Gastroesophageal sphincter (tissue), 4 donors: ENCODE results near the gene APOLD1. TPM values are rescaled to one million over a fixed set of nuclear protein-coding genes. Genes with fewer than 3 reads are reported as not detected.
A peak's percentile ranks its signal among the peaks of the same experiment; 100 is the strongest.
"Not testable (repeated sequence)": the region's sequence is repeated elsewhere in the genome, so short reads cannot be mapped to it uniquely, and the experiment has no call there.

Experiments
- ATAC-seq: fragments of 150-250 bp; one replicate; pipeline ENCODE4 v1.9.1; 2016; ENCODE audit warnings: mild to moderate bottlenecking, moderate library complexity
- H3K27ac ChIP-seq, 4 donors: fragments of 200-600 bp; sonication (generic) in 3 of 4; 1 replicate in 3 of 4; 2 replicates in 1 of 4; pipeline ENCODE4 v1.5.1; 2016 to 2019
- H3K27me3 ChIP-seq: fragments of 200-600 bp; sonication (generic); one replicate; pipeline ENCODE4 v1.5.1; 2019
- H3K36me3 ChIP-seq, 2 donors: fragments of 200-600 bp; sonication (generic); one replicate each; pipeline ENCODE4 v1.5.1; 2019; ENCODE audit warnings: control low read depth in 1 of 2
- H3K4me1 ChIP-seq, 3 donors: fragments of 200-600 bp; sonication (generic); 1 replicate in 2 of 3; 2 replicates in 1 of 3; pipeline ENCODE4 v1.5.1; 2016 to 2019; ENCODE audit warnings: control low read depth in 2 of 3
- H3K4me3 ChIP-seq, 2 donors: fragments of 200-600 bp; sonication (generic); one replicate each; pipeline ENCODE4 v1.5.1; 2019; ENCODE audit warnings: mild to moderate bottlenecking in 1 of 2, moderate library complexity in 1 of 2
- H3K9me3 ChIP-seq, 3 donors: fragments of 200-600 bp; sonication (generic); one replicate each; pipeline ENCODE4 v1.5.1; 2017 to 2019; ENCODE audit warnings: control low read depth in 2 of 3
- EP300 ChIP-seq: sonication (generic); formaldehyde crosslinking; IDR thresholded peaks from one replicate; pipeline ENCODE4 v1.6.1; 2017; ENCODE audit warnings: antibody characterized with exemption, mild to moderate bottlenecking
- POLR2A ChIP-seq, 2 donors: fragments of 450-650 bp; IDR thresholded peaks; one replicate each; pipeline ENCODE4 v1.6.1; 2017; ENCODE audit warnings: antibody characterized with exemption in 2 of 2, mild to moderate bottlenecking in 2 of 2, moderate library complexity in 1 of 2
- POLR2AphosphoS5 ChIP-seq: sonication (generic); formaldehyde crosslinking; IDR thresholded peaks from one replicate; pipeline ENCODE4 v1.6.1; 2017; ENCODE audit warnings: antibody characterized with exemption
- WGBS, 2 donors: methylation state at CpG; one replicate each; pipeline ENCODE4 v1.1.5; 2018; ENCODE audit warnings: low coverage in 1 of 2; 5-methylcytosine and 5-hydroxymethylcytosine counted together
- total RNA-seq, 4 donors: library from RNA; depleted of rRNA; stranded (reverse); fragments of >200 nt; gene quantifications; one replicate each; pipeline ENCODE4 v1.1.0, GENCODE V29; 2016
- TF ChIP-seq, protein P1 (sequence below), 4 experiments: fragments of 200-600 bp in 2 of 4; fragments of 450-650 bp in 2 of 4; sonication (generic) in 1 of 4; IDR thresholded peaks; one replicate each; pipeline ENCODE4 v1.5.1; 2017 to 2019; ENCODE audit warnings: antibody characterized with exemption in 4 of 4, mild to moderate bottlenecking in 2 of 4, moderate library complexity in 2 of 4

Gene APOLD1
- total RNA-seq, 4 donors from 2014 or later, result 16.2 to 33.4 (median 22.8) TPM

DNA sequence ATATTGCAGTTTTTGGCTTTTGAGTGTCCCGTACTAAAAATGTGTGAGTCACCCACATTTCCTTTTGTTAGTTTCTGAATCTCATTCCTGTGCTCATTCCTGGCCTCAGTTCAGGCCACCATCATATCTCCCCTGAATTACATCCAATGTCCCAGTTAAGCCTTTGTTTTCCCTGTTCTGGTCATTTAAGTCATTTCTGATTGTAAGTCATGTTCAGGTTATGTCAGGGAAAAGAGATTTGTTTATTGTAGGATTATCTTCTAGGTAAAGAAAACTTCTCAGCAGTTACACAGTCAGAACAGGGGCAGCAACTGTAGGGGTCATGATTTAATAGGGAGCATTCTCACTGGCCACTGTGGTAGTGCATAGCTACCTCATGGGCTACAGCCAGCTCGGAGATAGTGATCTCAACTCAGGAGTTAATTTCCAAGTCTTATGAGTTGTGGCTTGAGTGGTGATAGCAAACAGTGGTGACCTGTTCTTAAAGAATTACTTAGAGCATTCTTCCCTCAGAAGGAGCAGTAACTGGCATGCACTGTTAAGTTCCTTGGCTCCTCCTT is 34.4 kb downstream of the APOLD1 start:
- no peak overlapping the region for H3K4me3 ChIP-seq
- H3K27me3 ChIP-seq, result no peaks in the 10 kb centered on the region
- peaks cover 4 to 55% of the 10 kb centered on the region in 2 donors for H3K36me3 ChIP-seq
- peak overlapping the region; percentile 47 to 67 (median 64) for H3K27ac ChIP-seq
- H3K9me3 ChIP-seq, result no peaks in the 10 kb centered on the region
- peak; percentile 66 for ATAC-seq
- peaks cover 7 to 47% (median 8%) of the 10 kb centered on the region in 3 donors for H3K4me1 ChIP-seq
- TF ChIP-seq EP300 (no peak), POLR2A (IDR thresholded peaks at IDR 0.05) (no peak), POLR2AphosphoS5 (peak; percentile 62)
- TF ChIP-seq, protein P1, sequence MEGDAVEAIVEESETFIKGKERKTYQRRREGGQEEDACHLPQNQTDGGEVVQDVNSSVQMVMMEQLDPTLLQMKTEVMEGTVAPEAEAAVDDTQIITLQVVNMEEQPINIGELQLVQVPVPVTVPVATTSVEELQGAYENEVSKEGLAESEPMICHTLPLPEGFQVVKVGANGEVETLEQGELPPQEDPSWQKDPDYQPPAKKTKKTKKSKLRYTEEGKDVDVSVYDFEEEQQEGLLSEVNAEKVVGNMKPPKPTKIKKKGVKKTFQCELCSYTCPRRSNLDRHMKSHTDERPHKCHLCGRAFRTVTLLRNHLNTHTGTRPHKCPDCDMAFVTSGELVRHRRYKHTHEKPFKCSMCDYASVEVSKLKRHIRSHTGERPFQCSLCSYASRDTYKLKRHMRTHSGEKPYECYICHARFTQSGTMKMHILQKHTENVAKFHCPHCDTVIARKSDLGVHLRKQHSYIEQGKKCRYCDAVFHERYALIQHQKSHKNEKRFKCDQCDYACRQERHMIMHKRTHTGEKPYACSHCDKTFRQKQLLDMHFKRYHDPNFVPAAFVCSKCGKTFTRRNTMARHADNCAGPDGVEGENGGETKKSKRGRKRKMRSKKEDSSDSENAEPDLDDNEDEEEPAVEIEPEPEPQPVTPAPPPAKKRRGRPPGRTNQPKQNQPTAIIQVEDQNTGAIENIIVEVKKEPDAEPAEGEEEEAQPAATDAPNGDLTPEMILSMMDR (IDR thresholded peaks at IDR 0.05), result no peak
- 0 to 25% methylated on average over 2 of the region's 2 CpGs for WGBS, 2 donors

DNA sequence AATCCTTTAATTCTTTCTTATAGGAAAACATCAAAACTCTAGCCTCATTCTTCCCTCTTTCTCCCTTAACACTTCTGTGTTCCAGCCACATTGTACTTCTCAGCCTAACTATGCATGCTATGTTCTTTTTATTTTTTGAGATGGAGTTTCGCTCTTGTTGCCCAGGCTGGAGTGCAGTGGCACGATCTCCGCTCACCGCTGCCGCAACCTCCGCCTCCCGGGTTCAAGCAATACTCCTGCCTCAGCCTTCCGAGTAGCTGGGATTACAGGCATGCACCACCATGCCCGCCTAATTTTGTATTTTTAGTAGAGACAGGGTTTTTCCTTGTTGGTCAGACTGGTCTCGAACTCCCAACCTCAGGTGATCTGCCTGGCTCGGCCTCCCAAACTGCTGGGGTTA is 34.9 kb downstream of the APOLD1 start:
- not testable (repeated sequence) for ATAC-seq, H3K9me3 ChIP-seq, H3K4me3 ChIP-seq, H3K27me3 ChIP-seq
- Histone ChIP-seq H3K4me1 (peaks cover 7 to 42% (median 8%) of the 10 kb centered on the region in 3 donors), H3K27ac (peak overlapping the region in 3 of 4 donors; percentile 64 to 67 (median 64)), H3K36me3 (peaks cover 7 to 58% of the 10 kb centered on the region in 2 donors)
- WGBS, 2 donors, result 85 to 87% methylated on average over 3 to 11 of the region's 11 CpGs

DNA sequence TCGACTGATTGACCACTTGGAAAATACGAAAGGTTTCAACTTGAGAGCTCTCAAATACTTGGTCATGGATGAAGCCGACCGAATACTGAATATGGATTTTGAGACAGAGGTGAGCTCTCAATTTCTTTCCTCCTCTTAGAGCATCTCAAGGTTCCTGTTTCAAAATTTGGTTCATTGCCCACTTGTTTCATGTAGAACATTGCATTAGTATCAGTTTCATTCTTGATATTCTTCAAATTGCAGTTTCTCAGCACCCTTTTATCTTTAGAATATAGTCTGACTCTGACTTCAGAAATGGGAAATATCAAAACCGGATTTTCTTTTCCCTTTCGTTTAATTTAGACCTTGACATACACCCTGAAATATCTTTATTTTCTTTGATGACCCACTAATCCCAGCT is 36.5 kb downstream of the APOLD1 start:
- no peak overlapping the region for H3K27ac ChIP-seq
- TF ChIP-seq POLR2A (IDR thresholded peaks at IDR 0.05), result no peak
- TF ChIP-seq, protein P1 (IDR thresholded peaks at IDR 0.05), result no peak
- TF ChIP-seq POLR2AphosphoS5, result no peak
- no peak for TF ChIP-seq EP300
- no peak overlapping the region for H3K4me3 ChIP-seq
- no peaks in the 10 kb centered on the region for H3K9me3 ChIP-seq
- H3K36me3 ChIP-seq, result peaks cover 10 to 74% of the 10 kb centered on the region in 2 donors
- ATAC-seq, result no peak
- 87 to 91% methylated on average over 6 of the region's 6 CpGs for WGBS, 2 donors
- H3K27me3 ChIP-seq, result no peaks in the 10 kb centered on the region
- peaks cover 7 to 26% (median 8%) of the 10 kb centered on the region in 3 donors for H3K4me1 ChIP-seq

DNA sequence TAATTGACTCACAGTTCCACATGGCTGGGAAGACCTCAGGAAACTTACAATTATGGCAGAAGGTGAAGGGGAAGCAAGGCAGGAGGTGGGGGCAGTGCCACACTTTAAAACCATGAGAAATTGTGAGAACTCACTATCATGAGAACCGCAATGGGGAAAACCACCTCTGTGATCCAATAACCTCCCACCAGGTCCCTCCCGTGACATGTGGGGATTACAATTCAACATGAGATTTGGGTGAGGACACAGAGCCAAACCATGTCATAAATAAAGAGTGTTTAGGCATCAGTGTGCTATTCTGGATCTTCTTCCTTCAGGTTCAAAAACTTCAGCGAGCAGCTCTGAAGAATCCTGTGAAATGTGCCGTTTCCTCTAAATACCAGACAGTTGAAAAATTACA is 37.4 kb downstream of the APOLD1 start:
- no peak for ATAC-seq
- H3K27me3 ChIP-seq, result no peaks in the 10 kb centered on the region
- TF ChIP-seq EP300 (no peak), POLR2A (IDR thresholded peaks at IDR 0.05) (no peak), POLR2AphosphoS5 (no peak)
- H3K27ac ChIP-seq, result no peak overlapping the region
- H3K4me1 ChIP-seq, result peaks cover 7 to 24% (median 8%) of the 10 kb centered on the region in 3 donors
- no peaks in the 10 kb centered on the region for H3K9me3 ChIP-seq
- WGBS, 2 donors, result 94 to 100% methylated on average over 3 to 4 of the region's 4 CpGs
- peaks cover 10 to 78% of the 10 kb centered on the region in 2 donors for H3K36me3 ChIP-seq
- no peak overlapping the region for H3K4me3 ChIP-seq

DNA sequence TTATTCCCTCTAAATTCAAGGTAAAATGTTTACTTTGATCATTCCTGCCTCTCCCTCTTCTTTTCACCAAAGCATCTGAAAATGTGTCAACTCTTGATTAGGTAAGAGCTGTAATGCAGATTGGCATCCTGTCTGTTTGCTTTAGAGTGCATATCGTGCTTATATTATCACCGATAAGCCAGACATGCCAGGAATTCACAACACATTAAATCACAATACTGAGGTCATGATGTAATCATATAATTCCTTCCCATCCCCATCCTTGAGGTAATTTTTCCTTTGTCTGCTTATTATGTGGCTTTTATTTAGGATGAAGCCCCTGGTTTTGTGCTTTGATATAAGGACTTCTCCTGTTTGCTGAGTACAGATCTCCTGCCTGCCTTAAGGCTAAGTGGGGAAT is 37.8 kb downstream of the APOLD1 start:
- H3K36me3 ChIP-seq, result peaks cover 10 to 79% of the 10 kb centered on the region in 2 donors
- no peak for ATAC-seq
- WGBS, 2 donors, result 38% methylated on average over 2 of the region's 2 CpGs; no CpG with 5 or more reads in 1 of the 2 donors

DNA sequence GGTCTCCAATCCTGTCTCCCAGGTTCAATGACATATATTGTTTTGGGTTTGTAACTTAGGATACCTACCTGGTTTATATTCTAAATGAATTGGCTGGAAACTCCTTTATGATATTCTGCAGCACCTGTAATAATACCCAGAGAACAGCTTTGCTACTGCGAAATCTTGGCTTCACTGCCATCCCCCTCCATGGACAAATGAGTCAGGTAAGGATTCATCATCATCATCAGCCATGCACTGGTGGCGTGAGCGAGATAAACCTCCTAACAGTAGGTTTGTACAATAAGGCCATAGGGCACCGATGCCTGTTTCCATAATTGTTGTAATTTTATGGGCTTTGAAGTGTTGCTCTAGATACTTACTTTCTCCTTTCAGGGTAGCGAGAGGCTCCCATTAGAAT is 38.4 kb downstream of the APOLD1 start:
- Histone ChIP-seq H3K9me3 (no peaks in the 10 kb centered on the region), H3K27ac (no peak overlapping the region), H3K4me3 (no peak overlapping the region), H3K36me3 (peaks cover 10 to 84% of the 10 kb centered on the region in 2 donors), H3K4me1 (peaks cover 7 to 18% (median 8%) of the 10 kb centered on the region in 3 donors), H3K27me3 (no peaks in the 10 kb centered on the region)
- 94 to 98% methylated on average over 5 of the region's 5 CpGs for WGBS, 2 donors
- no peak for ATAC-seq
- TF ChIP-seq EP300, result no peak
- no peak for TF ChIP-seq POLR2A (IDR thresholded peaks at IDR 0.05)
- TF ChIP-seq, protein P1 (IDR thresholded peaks at IDR 0.05), result no peak
- TF ChIP-seq POLR2AphosphoS5, result no peak

More for the DNA sequence above, 37.8 kb downstream of the APOLD1 start:
- Histone ChIP-seq H3K4me1 (peaks cover 7 to 23% (median 8%) of the 10 kb centered on the region in 3 donors), H3K27me3 (no peaks in the 10 kb centered on the region), H3K4me3 (no peak overlapping the region), H3K9me3 (no peaks in the 10 kb centered on the region), H3K27ac (no peak overlapping the region)
- no peak for TF ChIP-seq EP300
- no peak for TF ChIP-seq POLR2A (IDR thresholded peaks at IDR 0.05)
- TF ChIP-seq POLR2AphosphoS5, result no peak
- TF ChIP-seq, protein P1 (IDR thresholded peaks at IDR 0.05), result no peak
